ENCODE measurements around the gene PRKAG2.

GRCh38 chr7:151832138-151832537, 44.8 kb downstream of the PRKAG2 start:
- no peak for TF ChIP-seq JUND (IDR thresholded peaks at IDR 0.05)
- TF ChIP-seq EP300 (IDR thresholded peaks at IDR 0.05; ENCODE audit: borderline replicate concordance in 1 of 2, low read depth in 1 of 2, low read length in 1 of 2), result no peak
- TF ChIP-seq, protein P1, sequence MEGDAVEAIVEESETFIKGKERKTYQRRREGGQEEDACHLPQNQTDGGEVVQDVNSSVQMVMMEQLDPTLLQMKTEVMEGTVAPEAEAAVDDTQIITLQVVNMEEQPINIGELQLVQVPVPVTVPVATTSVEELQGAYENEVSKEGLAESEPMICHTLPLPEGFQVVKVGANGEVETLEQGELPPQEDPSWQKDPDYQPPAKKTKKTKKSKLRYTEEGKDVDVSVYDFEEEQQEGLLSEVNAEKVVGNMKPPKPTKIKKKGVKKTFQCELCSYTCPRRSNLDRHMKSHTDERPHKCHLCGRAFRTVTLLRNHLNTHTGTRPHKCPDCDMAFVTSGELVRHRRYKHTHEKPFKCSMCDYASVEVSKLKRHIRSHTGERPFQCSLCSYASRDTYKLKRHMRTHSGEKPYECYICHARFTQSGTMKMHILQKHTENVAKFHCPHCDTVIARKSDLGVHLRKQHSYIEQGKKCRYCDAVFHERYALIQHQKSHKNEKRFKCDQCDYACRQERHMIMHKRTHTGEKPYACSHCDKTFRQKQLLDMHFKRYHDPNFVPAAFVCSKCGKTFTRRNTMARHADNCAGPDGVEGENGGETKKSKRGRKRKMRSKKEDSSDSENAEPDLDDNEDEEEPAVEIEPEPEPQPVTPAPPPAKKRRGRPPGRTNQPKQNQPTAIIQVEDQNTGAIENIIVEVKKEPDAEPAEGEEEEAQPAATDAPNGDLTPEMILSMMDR (IDR thresholded peaks at IDR 0.05), result no peak
- TF ChIP-seq RAD21 (IDR thresholded peaks at IDR 0.05; ENCODE audit: low read length), result no peak
- TF ChIP-seq ELF1 (IDR thresholded peaks at IDR 0.05), result no peak
- no peak for TF ChIP-seq SMC3 (IDR thresholded peaks at IDR 0.05; ENCODE audit: low read depth, low read length)
- TF ChIP-seq, protein P2, sequence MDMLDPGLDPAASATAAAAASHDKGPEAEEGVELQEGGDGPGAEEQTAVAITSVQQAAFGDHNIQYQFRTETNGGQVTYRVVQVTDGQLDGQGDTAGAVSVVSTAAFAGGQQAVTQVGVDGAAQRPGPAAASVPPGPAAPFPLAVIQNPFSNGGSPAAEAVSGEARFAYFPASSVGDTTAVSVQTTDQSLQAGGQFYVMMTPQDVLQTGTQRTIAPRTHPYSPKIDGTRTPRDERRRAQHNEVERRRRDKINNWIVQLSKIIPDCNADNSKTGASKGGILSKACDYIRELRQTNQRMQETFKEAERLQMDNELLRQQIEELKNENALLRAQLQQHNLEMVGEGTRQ (IDR thresholded peaks at IDR 0.05; ENCODE audit: borderline replicate concordance, low read depth, low read length), result no peak
- TF ChIP-seq TAF1 (IDR thresholded peaks at IDR 0.05; ENCODE audit: borderline replicate concordance, low read depth, low read length), result no peak
- no peak for TF ChIP-seq POLR2AphosphoS5 (IDR thresholded peaks at IDR 0.05; ENCODE audit: low read depth, low read length)
- TF ChIP-seq YY1 (IDR thresholded peaks at IDR 0.05; ENCODE audit: low read depth), result no peak
- TF ChIP-seq USF1 (IDR thresholded peaks at IDR 0.05; ENCODE audit: borderline replicate concordance, low read depth), result no peak
